DND-41 (cell line): ENCODE data around the gene GPD1L.

Experiments used
- ATAC-seq: fragments of 200-7000 bp; cut with Tn5 transposase; 3 replicates; pipeline ENCODE4 v1.9.1; 2021; ENCODE audit warnings: low read depth; ENCODE audit not compliant: insufficient read depth
- DNase-seq: peaks from one replicate; pipeline ENCODE4 v3.0.0-alpha.2; 2020
- H2AFZ ChIP-seq: 2 replicates; pipeline ENCODE4 v1.6.0; 2012; ENCODE audit warnings: low read depth, low read length
- H3K27ac ChIP-seq: 2 replicates; pipeline ENCODE4 v1.5.1; 2012; ENCODE audit warnings: low read length, inconsistent platforms
- H3K27me3 ChIP-seq: fragments of 200-600 bp; sonication (generic); 2 replicates; pipeline ENCODE4 v1.6.0; 2012; ENCODE audit warnings: low read length, mild to moderate bottlenecking, inconsistent platforms; ENCODE audit not compliant: insufficient read depth, poor library complexity
- H3K36me3 ChIP-seq: 2 replicates; pipeline ENCODE4 v1.5.1; 2012; ENCODE audit warnings: low read length, inconsistent platforms; ENCODE audit not compliant: insufficient read depth
- H3K4me1 ChIP-seq: 2 replicates; pipeline ENCODE4 v1.5.1; 2012; ENCODE audit warnings: mild to moderate bottlenecking, low read length; ENCODE audit not compliant: insufficient read depth
- H3K4me2 ChIP-seq: 2 replicates; pipeline ENCODE4 v1.6.0; 2012; ENCODE audit warnings: mild to moderate bottlenecking, moderate library complexity, low read length, inconsistent platforms; ENCODE audit not compliant: insufficient read depth
- H3K4me3 ChIP-seq, 2 experiments: fragments of 200-600 bp in 1 of 2; shearing (Covaris generic) in 1 of 2; 2 replicates each; pipeline ENCODE4 v1.5.1; 2012 to 2016; ENCODE audit warnings: inconsistent platforms in 2 of 2, low read length in 2 of 2, mild to moderate bottlenecking in 2 of 2, low read depth in 1 of 2, moderate library complexity in 1 of 2
- H3K79me2 ChIP-seq: 2 replicates; pipeline ENCODE4 v1.6.0; 2012; ENCODE audit warnings: low read length, inconsistent platforms; ENCODE audit not compliant: insufficient read depth
- H3K9ac ChIP-seq: 2 replicates; pipeline ENCODE4 v1.6.0; 2012; ENCODE audit warnings: low read depth, mild to moderate bottlenecking, inconsistent platforms, low read length, moderate library complexity
- H3K9me3 ChIP-seq: 2 replicates; pipeline ENCODE4 v1.5.1; 2012; ENCODE audit warnings: low read length, moderate library complexity, mild to moderate bottlenecking, inconsistent platforms; ENCODE audit not compliant: insufficient read depth, severe bottlenecking
- H4K20me1 ChIP-seq: 2 replicates; pipeline ENCODE4 v1.6.0; 2012; ENCODE audit warnings: low read length; ENCODE audit not compliant: insufficient read depth
- CTCF ChIP-seq: IDR thresholded peaks from 2 replicates; pipeline ENCODE4 v1.5.1; 2012; ENCODE audit warnings: borderline replicate concordance, low read length, moderate library complexity, mild to moderate bottlenecking; ENCODE audit not compliant: poor library complexity, severe bottlenecking; ENCODE audit errors: extremely low read depth
- EZH2 ChIP-seq: IDR thresholded peaks from 3 replicates; pipeline ENCODE4 v1.6.1; 2012; ENCODE audit warnings: borderline replicate concordance, low read depth, mild to moderate bottlenecking, moderate library complexity, low read length, inconsistent platforms; ENCODE audit not compliant: severe bottlenecking

GPD1L gene

DNA sequence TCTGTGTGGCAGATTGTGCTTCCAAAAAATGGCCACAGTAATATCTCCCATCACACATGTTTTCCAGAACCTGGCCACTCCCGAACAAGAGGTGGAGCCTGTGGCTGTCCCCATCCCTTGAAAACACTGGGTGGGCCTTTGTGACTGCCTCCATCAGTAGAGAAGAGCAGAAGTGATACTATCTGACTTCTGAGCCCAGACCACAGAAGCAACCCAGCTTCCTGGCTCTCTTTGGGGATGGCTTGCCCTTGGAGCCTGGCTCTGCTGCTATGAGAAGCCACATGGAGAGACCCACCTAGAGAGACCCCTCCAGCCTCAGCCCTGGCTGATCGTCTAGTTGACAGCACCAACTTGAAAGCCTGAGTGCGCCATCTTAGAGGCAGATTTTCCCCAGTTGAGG lies 92.3 kb downstream of the GPD1L start:
- no peaks in the 10 kb centered on the region for H3K4me1 ChIP-seq
- H2AFZ ChIP-seq = no peak overlapping the region
- peak; percentile 55; the same call in 2 of the 3 replicates for ATAC-seq
- H3K27ac ChIP-seq = no peak overlapping the region
- no peak overlapping the region for H3K9ac ChIP-seq
- no peaks in the 10 kb centered on the region for H3K9me3 ChIP-seq
- H3K4me3 ChIP-seq = no peak overlapping the region
- H3K79me2 ChIP-seq = no peaks in the 10 kb centered on the region
- no peak for DNase-seq
- H3K27me3 ChIP-seq = no peaks in the 10 kb centered on the region
- no peaks in the 10 kb centered on the region for H3K36me3 ChIP-seq
- H3K4me2 ChIP-seq = no peak overlapping the region
- TF ChIP-seq CTCF = no peak
- no peak for TF ChIP-seq EZH2
- no peaks in the 10 kb centered on the region for H4K20me1 ChIP-seq

- Histone ChIP-seq H3K27me3 (no peaks in the 10 kb centered on the region), H4K20me1 (no peaks in the 10 kb centered on the region), H3K36me3 (no peaks in the 10 kb centered on the region), H3K9me3 (no peaks in the 10 kb centered on the region), H2AFZ (no peak overlapping the region), H3K4me3 (no peak overlapping the region), H3K4me1 (no peaks in the 10 kb centered on the region), H3K4me2 (no peak overlapping the region), H3K9ac (no peak overlapping the region), H3K79me2 (no peaks in the 10 kb centered on the region), H3K27ac (no peak overlapping the region)
- TF ChIP-seq CTCF = no peak
- TF ChIP-seq EZH2 = no peak
- ATAC-seq (no peak), DNase-seq (no peak)
Observed at GRCh38 chr3:32200490-32200889, 94.1 kb downstream of the GPD1L start.

DNA sequence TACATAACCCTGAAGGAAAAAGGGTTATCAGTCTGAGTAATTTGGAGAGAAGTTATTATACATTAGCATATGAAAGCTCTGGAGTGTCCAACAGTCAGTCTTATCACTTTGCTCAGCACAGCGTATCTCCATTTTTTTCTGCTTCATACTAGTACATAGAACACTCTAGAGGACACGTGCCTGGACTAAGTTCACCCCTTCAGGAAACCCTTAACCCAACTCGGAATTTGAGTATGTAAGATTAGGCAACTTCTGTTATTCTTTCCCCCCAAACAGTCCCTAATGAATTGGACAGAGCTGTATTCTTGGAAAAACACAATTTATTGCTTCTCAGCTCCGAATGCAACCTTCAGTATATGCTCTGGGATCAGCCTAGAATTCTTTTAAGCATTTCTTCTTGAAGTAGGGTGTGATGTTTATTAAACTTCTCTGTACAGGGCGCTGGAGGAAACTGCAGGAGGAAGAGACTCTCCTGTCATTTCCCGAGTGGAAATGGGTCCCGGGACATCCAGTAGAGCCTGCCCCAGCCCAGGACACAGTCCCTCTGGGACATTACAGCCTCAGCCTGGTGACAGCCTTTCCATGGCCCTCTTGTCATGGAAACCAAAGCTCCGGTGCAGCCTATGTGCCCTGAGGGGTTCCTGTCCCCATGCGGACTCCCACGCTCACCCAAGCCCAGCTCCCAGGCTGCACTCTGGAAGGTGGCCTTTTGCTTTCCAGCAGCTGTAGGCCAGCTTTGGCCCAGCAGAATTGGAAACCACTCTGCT lies 94.8 kb downstream of the GPD1L start:
- Histone ChIP-seq H3K4me3 (no peak overlapping the region), H3K4me1 (no peaks in the 10 kb centered on the region), H3K79me2 (no peaks in the 10 kb centered on the region), H3K36me3 (no peaks in the 10 kb centered on the region), H2AFZ (no peak overlapping the region), H3K27ac (no peak overlapping the region), H3K27me3 (no peaks in the 10 kb centered on the region), H3K4me2 (no peak overlapping the region), H4K20me1 (no peaks in the 10 kb centered on the region), H3K9ac (no peak overlapping the region), H3K9me3 (no peaks in the 10 kb centered on the region)
- no peak for ATAC-seq
- TF ChIP-seq CTCF = no peak
- no peak for TF ChIP-seq EZH2
- no peak for DNase-seq

DNA sequence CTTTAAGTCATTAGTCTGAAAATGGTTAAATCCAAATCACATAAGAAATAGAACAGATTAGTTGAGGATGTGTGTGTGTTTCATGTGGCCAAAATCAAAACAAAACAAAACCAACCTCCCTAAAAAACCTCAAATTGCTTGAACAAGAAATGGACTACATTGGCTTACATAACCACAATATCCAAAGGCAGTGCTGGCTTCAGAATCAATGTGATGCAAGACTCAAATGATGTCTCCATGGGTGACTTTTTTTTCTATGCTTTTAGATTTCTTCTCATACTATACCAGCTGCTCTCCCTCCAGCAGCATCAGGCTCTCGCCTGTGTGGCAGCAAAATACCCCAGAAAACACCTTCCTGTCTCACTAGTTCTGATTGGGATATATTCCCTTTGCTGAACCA lies 96.1 kb downstream of the GPD1L start:
- Histone ChIP-seq H3K79me2 (no peaks in the 10 kb centered on the region), H4K20me1 (no peaks in the 10 kb centered on the region), H3K4me1 (no peaks in the 10 kb centered on the region), H3K4me2 (no peak overlapping the region), H2AFZ (no peak overlapping the region), H3K36me3 (no peaks in the 10 kb centered on the region), H3K9ac (no peak overlapping the region), H3K27me3 (no peaks in the 10 kb centered on the region), H3K9me3 (no peaks in the 10 kb centered on the region), H3K27ac (no peak overlapping the region), H3K4me3 (no peak overlapping the region)
- TF ChIP-seq EZH2 (no peak), CTCF (no peak)
- ATAC-seq (0 out of 3 replicates have a peak, but pooled peaks have one; percentile 35), DNase-seq (no peak)
